ENCODE measurements around the gene DSCAM. TPM values are rescaled to one million over a fixed set of nuclear protein-coding genes. Genes with fewer than 3 reads are reported as not detected.

Gene DSCAM
- total RNA-seq, 1 experiment from 2014 or later: not detected

- no peaks in the 10 kb centered on the region for H3K27me3 ChIP-seq
- no peaks in the 10 kb centered on the region for H3K9me3 ChIP-seq
Observed at GRCh38 chr21:40080385-40080784, 766.6 kb downstream of the DSCAM start.

GRCh38 chr21:40074710-40075109 is 772.2 kb downstream of the DSCAM start:
- no peaks in the 10 kb centered on the region for H3K27me3 ChIP-seq
- no peaks in the 10 kb centered on the region for H3K9me3 ChIP-seq
- no peak overlapping the region for H3K4me3 ChIP-seq
- H3K36me3 ChIP-seq: no peaks in the 10 kb centered on the region
- DNase-seq: no peak

More at GRCh38 chr21:40080385-40080784, 766.6 kb downstream of the DSCAM start:
- no peak for DNase-seq
- Histone ChIP-seq H3K36me3 (no peaks in the 10 kb centered on the region), H3K4me3 (no peak overlapping the region)

GRCh38 chr21:40074198-40074597 is 772.8 kb downstream of the DSCAM start:
- no peaks in the 10 kb centered on the region for H3K36me3 ChIP-seq
- no peaks in the 10 kb centered on the region for H3K9me3 ChIP-seq
- H3K27me3 ChIP-seq: no peaks in the 10 kb centered on the region
- no peak overlapping the region for H3K4me3 ChIP-seq
- DNase-seq: no peak

- no peaks in the 10 kb centered on the region for H3K36me3 ChIP-seq
- H3K27me3 ChIP-seq: no peaks in the 10 kb centered on the region
- no peaks in the 10 kb centered on the region for H3K9me3 ChIP-seq
- no peak for DNase-seq
- H3K4me3 ChIP-seq: no peak overlapping the region
Observed at GRCh38 chr21:40073642-40074041, 773.3 kb downstream of the DSCAM start.

- Histone ChIP-seq H3K9me3 (no peaks in the 10 kb centered on the region), H3K36me3 (no peaks in the 10 kb centered on the region), H3K4me3 (no peak overlapping the region), H3K27me3 (no peaks in the 10 kb centered on the region)
- DNase-seq: no peak
Observed at GRCh38 chr21:40070871-40071270, 776.1 kb downstream of the DSCAM start.

GRCh38 chr21:40067751-40068150 is 779.2 kb downstream of the DSCAM start:
- peaks cover under 1% of the 10 kb centered on the region; the same call in 1 of the 2 replicates for H3K27me3 ChIP-seq
- H3K36me3 ChIP-seq: no peaks in the 10 kb centered on the region
- no peaks in the 10 kb centered on the region for H3K9me3 ChIP-seq
- H3K4me3 ChIP-seq: no peak overlapping the region
- DNase-seq: no peak

GRCh38 chr21:40066221-40066620 is 780.7 kb downstream of the DSCAM start:
- DNase-seq: no peak
- H3K9me3 ChIP-seq: no peaks in the 10 kb centered on the region
- H3K4me3 ChIP-seq: no peak overlapping the region
- H3K27me3 ChIP-seq: peaks cover 2% of the 10 kb centered on the region; the same call in 1 of the 2 replicates
- H3K36me3 ChIP-seq: no peaks in the 10 kb centered on the region

- no peaks in the 10 kb centered on the region for H3K9me3 ChIP-seq
- H3K4me3 ChIP-seq: no peak overlapping the region
- H3K36me3 ChIP-seq: no peaks in the 10 kb centered on the region
- peaks cover 18% of the 10 kb centered on the region for H3K27me3 ChIP-seq
- no peak for DNase-seq
Observed at GRCh38 chr21:40060083-40060677, 786.8 kb downstream of the DSCAM start.

GRCh38 chr21:40057331-40057730 is 789.6 kb downstream of the DSCAM start:
- H3K9me3 ChIP-seq: no peaks in the 10 kb centered on the region
- H3K4me3 ChIP-seq: no peak overlapping the region
- no peaks in the 10 kb centered on the region for H3K36me3 ChIP-seq
- peaks cover 23% of the 10 kb centered on the region for H3K27me3 ChIP-seq
- DNase-seq: no peak

GRCh38 chr21:40056031-40056430 is 790.9 kb downstream of the DSCAM start:
- H3K36me3 ChIP-seq: no peaks in the 10 kb centered on the region
- no peaks in the 10 kb centered on the region for H3K9me3 ChIP-seq
- no peak for DNase-seq
- H3K27me3 ChIP-seq: peaks cover 23% of the 10 kb centered on the region
- no peak overlapping the region for H3K4me3 ChIP-seq

GRCh38 chr21:40054403-40054802 is 792.6 kb downstream of the DSCAM start:
- Histone ChIP-seq H3K4me3 (no peak overlapping the region), H3K9me3 (no peaks in the 10 kb centered on the region), H3K36me3 (no peaks in the 10 kb centered on the region), H3K27me3 (peaks cover 23% of the 10 kb centered on the region)
- peak; percentile 15 for DNase-seq

GRCh38 chr21:40053007-40053406 is 794.0 kb downstream of the DSCAM start:
- Histone ChIP-seq H3K9me3 (no peaks in the 10 kb centered on the region), H3K4me3 (no peak overlapping the region), H3K36me3 (no peaks in the 10 kb centered on the region), H3K27me3 (peaks cover 20% of the 10 kb centered on the region)
- DNase-seq: peak; percentile 72

- no peak overlapping the region for H3K4me3 ChIP-seq
- H3K9me3 ChIP-seq: no peaks in the 10 kb centered on the region
- no peak for DNase-seq
Observed at GRCh38 chr21:40052276-40052675, 794.7 kb downstream of the DSCAM start.

GRCh38 chr21:40051801-40052200 is 795.2 kb downstream of the DSCAM start:
- no peaks in the 10 kb centered on the region for H3K36me3 ChIP-seq
- DNase-seq: no peak
- peaks cover 14% of the 10 kb centered on the region for H3K27me3 ChIP-seq
- no peaks in the 10 kb centered on the region for H3K9me3 ChIP-seq
- H3K4me3 ChIP-seq: no peak overlapping the region

More at GRCh38 chr21:40052276-40052675, 794.7 kb downstream of the DSCAM start:
- peaks cover 18% of the 10 kb centered on the region for H3K27me3 ChIP-seq
- no peaks in the 10 kb centered on the region for H3K36me3 ChIP-seq

- H3K36me3 ChIP-seq: no peaks in the 10 kb centered on the region
- H3K9me3 ChIP-seq: no peaks in the 10 kb centered on the region
- DNase-seq: no peak
- peaks cover 7% of the 10 kb centered on the region for H3K27me3 ChIP-seq
- H3K4me3 ChIP-seq: no peak overlapping the region
Observed at GRCh38 chr21:40049931-40050290, 797.0 kb downstream of the DSCAM start.

GRCh38 chr21:40049031-40049930 is 797.7 kb downstream of the DSCAM start:
- no peaks in the 10 kb centered on the region for H3K9me3 ChIP-seq
- peaks cover 4% of the 10 kb centered on the region for H3K27me3 ChIP-seq
- no peak overlapping the region for H3K4me3 ChIP-seq
- H3K36me3 ChIP-seq: no peaks in the 10 kb centered on the region
- DNase-seq: peak; percentile 66

- no peaks in the 10 kb centered on the region; the same call in 1 of the 2 replicates for H3K27me3 ChIP-seq
Observed at GRCh38 chr21:40047993-40048730, 798.8 kb downstream of the DSCAM start.

More at GRCh38 chr21:40047993-40048730, 798.8 kb downstream of the DSCAM start:
- Histone ChIP-seq H3K9me3 (no peaks in the 10 kb centered on the region), H3K36me3 (no peaks in the 10 kb centered on the region), H3K4me3 (no peak overlapping the region)
- DNase-seq: peak; percentile 38

Data from MG63 (cell line).